H1 (cell line): ENCODE measurements around the gene TMEM178B. TPM values are rescaled to one million over a fixed set of nuclear protein-coding genes. Genes with fewer than 3 reads are reported as not detected.

Experiments
- CTCF ChIA-PET: fragments of 300-600 bp; sonication (Branson Sonifier 250); formaldehyde crosslinking; loops from one replicate; lab custom pipeline; 2021; ENCODE audit not compliant: partially characterized antibody; lab: Charles Lee
- POLR2A ChIA-PET: fragments of 300-600 bp; sonication (Branson Sonifier 250); formaldehyde crosslinking; loops from one replicate; lab custom pipeline; 2021; ENCODE audit warnings: inconsistent platforms; ENCODE audit not compliant: partially characterized antibody; lab: Charles Lee
- DNase-seq, 2 experiments: peaks; one replicate each; pipeline versions ENCODE4 v3.0.0 to v3.0.0-alpha.2; 2010 to 2022; ENCODE audit warnings: low spot score in 2 of 2, low read depth in 1 of 2, mixed read lengths in 1 of 2
- FAIRE-seq: peaks from 2 replicates; lab custom pipeline; 2011; peaks lifted over from hg19 to GRCh38; lab: Jason Lieb, UNC
- H2AFZ ChIP-seq: 2 replicates; pipeline ENCODE4 v1.8.1; 2012; ENCODE audit warnings: low read length, inconsistent platforms
- H2AK5ac ChIP-seq: 2 replicates; pipeline ENCODE4 v1.6.1; 2013; ENCODE audit warnings: low read depth, low read length
- H2BK120ac ChIP-seq: replicated peaks from 2 replicates; pipeline ENCODE3; 2013; ENCODE audit warnings: low read depth, low read length, inconsistent platforms
- H2BK12ac ChIP-seq: 2 replicates; pipeline ENCODE4 v1.6.1; 2013; ENCODE audit warnings: low read depth, low read length
- H2BK15ac ChIP-seq: 2 replicates; pipeline ENCODE4 v1.6.1; 2013; ENCODE audit warnings: low read length
- H2BK20ac ChIP-seq: 2 replicates; pipeline ENCODE4 v1.6.1; 2013; ENCODE audit warnings: low read length
- H2BK5ac ChIP-seq: 2 replicates; pipeline ENCODE4 v1.6.1; 2013; ENCODE audit warnings: low read depth, low read length
- H3K14ac ChIP-seq: 2 replicates; pipeline ENCODE4 v1.6.1; 2013; ENCODE audit warnings: inconsistent platforms; ENCODE audit not compliant: insufficient read length
- H3K18ac ChIP-seq: 2 replicates; pipeline ENCODE4 v1.6.1; 2013; ENCODE audit warnings: low read length; ENCODE audit errors: extremely low read depth
- H3K23ac ChIP-seq: 2 replicates; pipeline ENCODE4 v1.6.1; 2013; ENCODE audit warnings: inconsistent platforms; ENCODE audit not compliant: insufficient read length
- H3K23me2 ChIP-seq: 2 replicates; pipeline ENCODE4 v1.6.1; 2013; ENCODE audit warnings: low read depth, low read length
- H3K27ac ChIP-seq: 2 replicates; pipeline ENCODE4 v1.6.1; 2011; ENCODE audit warnings: low read depth, low read length, inconsistent platforms
- H3K27me3 ChIP-seq, 4 experiments: replicated peaks in 1 of 4; 1 replicate in 1 of 4; 2 replicates in 3 of 4; pipeline versions ENCODE4 v1.6.1 to v1.8.1; 2011 to 2013; ENCODE audit warnings: low read length in 3 of 4, mild to moderate bottlenecking in 3 of 4, inconsistent platforms in 2 of 4, mixed read lengths in 2 of 4, moderate library complexity in 1 of 4; ENCODE audit not compliant: control insufficient read depth in 3 of 4, insufficient read depth in 3 of 4; ENCODE audit errors: extremely low read depth in 1 of 4
- H3K36me3 ChIP-seq, 4 experiments: 2 replicates each; pipeline versions ENCODE4 v1.6.1 to v1.8.1; 2011 to 2013; ENCODE audit warnings: mild to moderate bottlenecking in 4 of 4, low read length in 3 of 4, moderate library complexity in 2 of 4, control low read depth in 1 of 4, inconsistent platforms in 1 of 4; ENCODE audit not compliant: insufficient read depth in 4 of 4, control insufficient read depth in 2 of 4
- H3K4ac ChIP-seq: replicated peaks from 2 replicates; pipeline ENCODE3; 2013; ENCODE audit warnings: low read length, low read depth, mixed read lengths, inconsistent platforms; ENCODE audit not compliant: insufficient read length
- H3K4me1 ChIP-seq, 4 experiments: replicated peaks in 1 of 4; 1 replicate in 1 of 4; 2 replicates in 3 of 4; pipeline versions ENCODE4 v1.6.1 to v1.8.1; 2011 to 2013; ENCODE audit warnings: low read length in 3 of 4, inconsistent platforms in 2 of 4, mixed read lengths in 1 of 4; ENCODE audit not compliant: insufficient read depth in 4 of 4, control insufficient read depth in 3 of 4
- H3K4me2 ChIP-seq, 2 experiments: 2 replicates each; pipeline versions ENCODE4 v1.6.1 to v1.8.1; 2011 to 2013; ENCODE audit warnings: low read depth in 2 of 2, low read length in 2 of 2, control low read depth in 1 of 2, inconsistent platforms in 1 of 2, mild to moderate bottlenecking in 1 of 2; ENCODE audit not compliant: insufficient read depth in 1 of 2
- H3K4me3 ChIP-seq, 4 experiments: fragments of 200-600, 300-600 bp in 1 of 4; sonication (generic), shearing (Covaris generic), sonication (Bioruptor Twin) in 1 of 4; 2 replicates each; pipeline versions ENCODE4 v1.5.1 to v1.8.1; 2011 to 2016; ENCODE audit warnings: low read length in 4 of 4, low read depth in 3 of 4, control low read depth in 2 of 4, inconsistent platforms in 2 of 4, mild to moderate bottlenecking in 2 of 4, mixed read lengths in 1 of 4, moderate library complexity in 1 of 4; ENCODE audit not compliant: insufficient read depth in 2 of 4; ENCODE audit errors: extremely low read depth in 1 of 4
- H3K56ac ChIP-seq: replicated peaks from 2 replicates; pipeline ENCODE3; 2013; ENCODE audit warnings: low read depth, mild to moderate bottlenecking, mixed read lengths, low read length, inconsistent platforms; ENCODE audit not compliant: insufficient read length
- H3K79me1 ChIP-seq: 2 replicates; pipeline ENCODE4 v1.6.1; 2013; ENCODE audit warnings: low read depth, low read length, control low read depth
- H3K79me2 ChIP-seq, 2 experiments: 2 replicates each; pipeline versions ENCODE4 v1.6.1 to v1.8.1; 2012 to 2013; ENCODE audit warnings: low read length in 2 of 2, mild to moderate bottlenecking in 2 of 2, inconsistent platforms in 1 of 2; ENCODE audit not compliant: insufficient read depth in 2 of 2, control insufficient read depth in 1 of 2
- H3K9ac ChIP-seq, 4 experiments: replicated peaks in 1 of 4; 1 replicate in 1 of 4; 2 replicates in 3 of 4; pipeline versions ENCODE4 v1.6.1 to v1.8.1; 2011 to 2013; ENCODE audit warnings: low read depth in 3 of 4, low read length in 3 of 4, control low read depth in 2 of 4, mild to moderate bottlenecking in 2 of 4, moderate library complexity in 2 of 4, inconsistent platforms in 1 of 4; ENCODE audit errors: extremely low read depth in 1 of 4
- H3K9me3 ChIP-seq, 2 experiments: 2 replicates each; pipeline versions ENCODE4 v1.6.1 to v1.8.1; 2012 to 2013; ENCODE audit warnings: mild to moderate bottlenecking in 2 of 2, moderate library complexity in 2 of 2, control low read depth in 1 of 2, inconsistent platforms in 1 of 2, low read depth in 1 of 2, low read length in 1 of 2, mixed read lengths in 1 of 2; ENCODE audit not compliant: insufficient read depth in 2 of 2
- H4K20me1 ChIP-seq, 2 experiments: replicated peaks in 1 of 2; 2 replicates each; pipeline versions ENCODE3 to v1.8.1; 2011 to 2013; ENCODE audit warnings: inconsistent platforms in 2 of 2, low read length in 2 of 2, mild to moderate bottlenecking in 1 of 2; ENCODE audit not compliant: insufficient read depth in 2 of 2, control insufficient read depth in 1 of 2
- H4K5ac ChIP-seq: 2 replicates; pipeline ENCODE4 v1.6.1; 2013; ENCODE audit warnings: low read length, low read depth, mixed read lengths, inconsistent platforms; ENCODE audit not compliant: insufficient read length
- H4K8ac ChIP-seq: 2 replicates; pipeline ENCODE4 v1.8.0; 2013; ENCODE audit warnings: mild to moderate bottlenecking, moderate library complexity, low read length, inconsistent platforms; ENCODE audit not compliant: insufficient read depth; ENCODE audit errors: extremely low read depth
- H4K91ac ChIP-seq: replicated peaks from 2 replicates; pipeline ENCODE3; 2013; ENCODE audit warnings: low read length, mixed read lengths, inconsistent platforms; ENCODE audit not compliant: insufficient read length
- EGR1 ChIP-seq: IDR thresholded peaks from 2 replicates; pipeline ENCODE4 v1.6.1; 2011; ENCODE audit warnings: low read depth, low read length, borderline replicate concordance
- WGBS, 2 experiments: shearing (Covaris generic) in 1 of 2; methylation state at CpG; one replicate each; pipeline versions ENCODE4 v1.1.6 to v1.1.7; 2013 to 2015; ENCODE audit warnings: low lambda C conversion rate in 2 of 2, mixed read lengths in 2 of 2, inconsistent platforms in 1 of 2, low coverage in 1 of 2, missing lambda C conversion rate in 1 of 2; ENCODE audit not compliant: insufficient replicate concordance in 2 of 2, insufficient coverage in 1 of 2, insufficient read length in 1 of 2; ENCODE audit errors: extremely low coverage in 1 of 2, missing lambda C conversion rate in 1 of 2; 5-methylcytosine and 5-hydroxymethylcytosine counted together
- polyA plus RNA-seq, 7 experiments: library from polyadenylated mRNA; depleted of rRNA in 3 of 7; stranded (reverse) in 5 of 7; unstranded in 2 of 7; fragments of >200 nt in 5 of 7; fragments of 200-250 nt in 2 of 7; gene quantifications; 1 replicate in 5 of 7; 2 replicates in 1 of 7; 4 replicates in 1 of 7; pipeline versions ENCODE4 v1.2.1 to v1.2.3, GENCODE V29; 2011 to 2013; ENCODE audit warnings: missing spikeins in 2 of 7, mixed read lengths in 2 of 7
- total RNA-seq: library from RNA; stranded (reverse); fragmentation: NEBNext Ultra II Directional; extraction: Animal tissue kit (Norgen Biotek cat#: 25700); gene quantifications from 2 replicates; pipeline ENCODE4 v1.2.1, GENCODE V29; 2021

Gene TMEM178B
- total and polyA plus RNA-seq, 2 of the 8 experiments (the other 6 are each of a cell fraction or from before 2014, with no cell fraction given) = 5.3 to 18.1 TPM

- CTCF ChIA-PET = interaction anchor here (0.6 to 1.5 kb wide), 7 partner anchors 10 to 175 kb away, joined by 3 to 5 read pairs (median 3); no protein-coding TSS in a partner anchor
Observed at GRCh38 chr7:141358386-141358785, 284.5 kb downstream of the TMEM178B start.

More at GRCh38 chr7:141358386-141358785, 284.5 kb downstream of the TMEM178B start:
- POLR2A ChIA-PET = interaction anchor here (0.9 kb wide), 1 partner anchor 9 kb away, joined by 3 read pairs; no protein-coding TSS in a partner anchor
- Histone ChIP-seq H3K27me3 (no peaks in the 10 kb centered on the region), H3K14ac (no peak overlapping the region), H2BK15ac (no peak overlapping the region), H3K4ac (no peak overlapping the region), H3K4me2 (no peak overlapping the region), H3K79me1 (no peaks in the 10 kb centered on the region), H3K4me1 (peaks cover 1 to 13% (median 2%) of the 10 kb centered on the region in 4 experiments; a peak in 5 of 7 replicates), H3K23me2 (no peaks in the 10 kb centered on the region; the same call in 1 of the 2 replicates), H4K5ac (no peak overlapping the region), H2BK20ac (no peak overlapping the region), H2AFZ (no peak overlapping the region), H2BK12ac (no peak overlapping the region), H3K36me3 (no peaks in the 10 kb centered on the region), H3K56ac (no peak overlapping the region), H3K79me2 (no peaks in the 10 kb centered on the region), H3K4me3 (no peak overlapping the region), H3K9ac (no peak overlapping the region), H4K91ac (no peak overlapping the region), H3K18ac (no peak overlapping the region), H4K20me1 (no peaks in the 10 kb centered on the region), H3K9me3 (0 out of 4 replicates have a peak, but pooled peaks cover 0 to 2% of the 10 kb centered on the region in 2 experiments), H3K27ac (no peak overlapping the region), H2BK120ac (no peak overlapping the region), H3K23ac (no peak overlapping the region), H4K8ac (no peak overlapping the region), H2AK5ac (no peak overlapping the region), H2BK5ac (no peak overlapping the region)
- FAIRE-seq (no peak), DNase-seq (no peak)
- whole genome bisulfite sequencing, 2 experiments = 100% methylated on average over 1 of the region's 1 CpG; no CpG with 5 or more reads in 1 of the 2 experiments
- no peak for TF ChIP-seq EGR1
